SK-N-SH (cell line): ENCODE data around the gene RAB39A. TPM values are rescaled to one million over a fixed set of nuclear protein-coding genes. Genes with fewer than 3 reads are reported as not detected.

Experiments
- CTCF ChIA-PET: fragments of 300-600, 350-600 bp; formaldehyde crosslinking; extraction: SDS; loops from one replicate; lab custom pipeline; 2021; lab: Yijun Ruan, JAX
- POLR2A ChIA-PET: fragments of 350-600 bp; sonication (Branson Sonifier 250); formaldehyde crosslinking; extraction: SDS; loops from one replicate; lab custom pipeline; 2020; ENCODE audit warnings: antibody characterized with exemption, inconsistent platforms; lab: Yijun Ruan, JAX
- DNase-seq: peaks from one replicate; pipeline ENCODE4 v3.0.0; 2012
- H2AFZ ChIP-seq: fragments of 200-600 bp; sonication (generic); 2 replicates; pipeline ENCODE4 v1.8.1; 2016; ENCODE audit warnings: antibody characterized with exemption, mild to moderate bottlenecking, low read depth
- H3F3A ChIP-seq: fragments of 200-600 bp; sonication (generic); replicated peaks from 2 replicates; pipeline ENCODE3; 2016; ENCODE audit warnings: antibody characterized with exemption, mild to moderate bottlenecking; ENCODE audit not compliant: insufficient read depth
- H3K27ac ChIP-seq, 2 experiments: fragments of 200-500 bp in 1 of 2; fragments of 200-600 bp in 1 of 2; sonication (Bioruptor generic) in 1 of 2; sonication (generic), shearing (Covaris generic) in 1 of 2; 2 replicates each; pipeline versions ENCODE4 v1.5.1 to v1.6.1; 2014 to 2016; ENCODE audit warnings: low read depth in 2 of 2, inconsistent platforms in 1 of 2, low read length in 1 of 2, mild to moderate bottlenecking in 1 of 2, mixed read lengths in 1 of 2
- H3K27me3 ChIP-seq: fragments of 200-600 bp; sonication (generic), shearing (Covaris generic); 2 replicates; pipeline ENCODE4 v1.6.1; 2016; ENCODE audit warnings: mixed run types; ENCODE audit not compliant: insufficient read depth
- H3K36me3 ChIP-seq, 2 experiments: fragments of 200-500 bp in 1 of 2; fragments of 200-600 bp in 1 of 2; sonication (Bioruptor generic) in 1 of 2; sonication (generic) in 1 of 2; replicated peaks in 1 of 2; 2 replicates each; pipeline versions ENCODE3 to v1.5.1; 2014 to 2016; ENCODE audit warnings: low read length in 1 of 2, mild to moderate bottlenecking in 1 of 2; ENCODE audit not compliant: insufficient read depth in 2 of 2, control insufficient read depth in 1 of 2
- H3K4me1 ChIP-seq, 2 experiments: fragments of 200-500 bp in 1 of 2; fragments of 200-600 bp in 1 of 2; sonication (Bioruptor generic) in 1 of 2; sonication (generic), shearing (Covaris generic) in 1 of 2; 2 replicates each; pipeline versions ENCODE4 v1.5.1 to v1.6.1; 2014 to 2016; ENCODE audit warnings: low read depth in 1 of 2, low read length in 1 of 2, mixed run types in 1 of 2; ENCODE audit not compliant: insufficient read depth in 2 of 2, control insufficient read depth in 1 of 2
- H3K4me2 ChIP-seq: fragments of 200-600 bp; sonication (generic), shearing (Covaris generic); 2 replicates; pipeline ENCODE4 v1.6.1; 2017; ENCODE audit warnings: mixed run types
- H3K4me3 ChIP-seq, 2 experiments: fragments of 200-500 bp in 1 of 2; fragments of 200-600 bp in 1 of 2; sonication (Bioruptor generic) in 1 of 2; sonication (generic), shearing (Covaris generic) in 1 of 2; 2 replicates each; pipeline versions ENCODE4 v1.5.1 to v1.8.1; 2014 to 2016; ENCODE audit warnings: low read depth in 2 of 2, inconsistent platforms in 1 of 2, low read length in 1 of 2, mild to moderate bottlenecking in 1 of 2, mixed read lengths in 1 of 2, moderate library complexity in 1 of 2
- H3K79me2 ChIP-seq: fragments of 200-600 bp; sonication (generic); 2 replicates; pipeline ENCODE4 v1.8.1; 2017; ENCODE audit warnings: mild to moderate bottlenecking; ENCODE audit not compliant: insufficient read depth
- H3K9ac ChIP-seq: fragments of 200-600 bp; sonication (generic); 2 replicates; pipeline ENCODE4 v1.6.1; 2017; ENCODE audit warnings: mixed run types
- H3K9me2 ChIP-seq: fragments of 200-600 bp; sonication (generic); 2 replicates; pipeline ENCODE4 v1.6.1; 2017; ENCODE audit warnings: mixed run types
- H3K9me3 ChIP-seq: fragments of 200-600 bp; sonication (generic); 2 replicates; pipeline ENCODE4 v1.6.1; 2017; ENCODE audit warnings: mixed run types, mild to moderate bottlenecking, moderate library complexity
- H4K20me1 ChIP-seq: fragments of 200-600 bp; sonication (generic); 2 replicates; pipeline ENCODE4 v1.6.1; 2017; ENCODE audit warnings: mild to moderate bottlenecking, mixed run types; ENCODE audit not compliant: insufficient read depth
- CHD2 ChIP-seq: fragments of 150-350 bp; IDR thresholded peaks from 2 replicates; pipeline ENCODE4 v1.6.1; 2018; ENCODE audit warnings: low read length; ENCODE audit not compliant: partially characterized antibody
- ELF1 ChIP-seq: IDR thresholded peaks from 2 replicates; pipeline ENCODE4 v1.4.0; 2012
- FOSL2 ChIP-seq: IDR thresholded peaks from 2 replicates; pipeline ENCODE4 v1.4.0; 2012; ENCODE audit warnings: low read depth, mild to moderate bottlenecking, moderate library complexity, borderline replicate concordance
- FOXJ3 ChIP-seq: sonication (generic); formaldehyde crosslinking; IDR thresholded peaks from 2 replicates; pipeline ENCODE4 v1.5.1; 2020; ENCODE audit warnings: mild to moderate bottlenecking, missing genetic modification reagents
- GATA2 ChIP-seq: sonication (generic); formaldehyde crosslinking; IDR thresholded peaks from 2 replicates; pipeline ENCODE4 v1.5.0; 2020; ENCODE audit warnings: mild to moderate bottlenecking, missing genetic modification reagents
- IRF3 ChIP-seq: fragments of 150-350 bp; IDR thresholded peaks from 2 replicates; pipeline ENCODE4 v1.6.1; 2016; ENCODE audit warnings: mild to moderate bottlenecking, low read depth, low read length
- MEF2A ChIP-seq: IDR thresholded peaks from 2 replicates; pipeline ENCODE4 v1.4.0; 2012; ENCODE audit warnings: low read depth, borderline replicate concordance
- MXI1 ChIP-seq: IDR thresholded peaks from 2 replicates; pipeline ENCODE4 v1.6.1; 2012; ENCODE audit warnings: mild to moderate bottlenecking, low read depth, low read length, improper control_type of control experiment
- NFIC ChIP-seq: IDR thresholded peaks from 2 replicates; pipeline ENCODE4 v1.4.0; 2012; ENCODE audit warnings: borderline replicate concordance
- NRF1 ChIP-seq: IDR thresholded peaks from 2 replicates; pipeline ENCODE4 v1.6.1; 2012; ENCODE audit warnings: low read depth, mild to moderate bottlenecking, low read length
- POLR2AphosphoS5 ChIP-seq: IDR thresholded peaks from 2 replicates; pipeline ENCODE4 v1.6.1; 2012; ENCODE audit warnings: low read depth, low read length
- RCOR1 ChIP-seq: fragments of 150-350 bp; IDR thresholded peaks from 2 replicates; pipeline ENCODE4 v1.6.1; 2017; ENCODE audit warnings: antibody characterized with exemption, low read length
- RXRA ChIP-seq: IDR thresholded peaks from 2 replicates; pipeline ENCODE4 v1.4.0; 2012; ENCODE audit warnings: low read depth, mild to moderate bottlenecking, borderline replicate concordance
- SIN3A ChIP-seq: IDR thresholded peaks from 2 replicates; pipeline ENCODE4 v1.6.1; 2012; ENCODE audit warnings: low read depth, mild to moderate bottlenecking, low read length, moderate library complexity, borderline replicate concordance
- TAF1 ChIP-seq: IDR thresholded peaks from 2 replicates; pipeline ENCODE4 v1.6.1; 2012; ENCODE audit warnings: low read depth, mild to moderate bottlenecking, low read length, moderate library complexity, borderline replicate concordance
- TCF12 ChIP-seq: IDR thresholded peaks from 2 replicates; pipeline ENCODE4 v1.4.0; 2012
- USF1 ChIP-seq: IDR thresholded peaks from 2 replicates; pipeline ENCODE4 v1.4.0; 2012; ENCODE audit warnings: low read depth, borderline replicate concordance
- USF2 ChIP-seq: fragments of 150-350 bp; IDR thresholded peaks from 2 replicates; pipeline ENCODE4 v1.6.1; 2017; ENCODE audit warnings: antibody characterized with exemption, low read length, low read depth, borderline replicate concordance
- YY1 ChIP-seq: IDR thresholded peaks from 2 replicates; pipeline ENCODE4 v1.4.0; 2012; ENCODE audit warnings: low read depth, mild to moderate bottlenecking
- WGBS: methylation state at CpG from one replicate; pipeline ENCODE4 v1.1.6; 2017; ENCODE audit warnings: low lambda C conversion rate; 5-methylcytosine and 5-hydroxymethylcytosine counted together
- polyA plus RNA-seq, 3 experiments: library from polyadenylated mRNA; depleted of rRNA; stranded (reverse); fragments of >200 nt; gene quantifications; 2 replicates each; pipeline ENCODE4 v1.2.3, GENCODE V29; 2012
- TF ChIP-seq, protein P1 (sequence below): IDR thresholded peaks from 2 replicates; pipeline ENCODE4 v1.6.1; 2012; ENCODE audit warnings: mild to moderate bottlenecking, low read depth, low read length, moderate library complexity
- TF ChIP-seq, protein P2 (sequence below): IDR thresholded peaks from 2 replicates; pipeline ENCODE4; 2012

The RAB39A gene
- polyA plus RNA-seq, 1 of the 3 experiments (the other 2 are of a cell fraction): 0.18 TPM

DNA sequence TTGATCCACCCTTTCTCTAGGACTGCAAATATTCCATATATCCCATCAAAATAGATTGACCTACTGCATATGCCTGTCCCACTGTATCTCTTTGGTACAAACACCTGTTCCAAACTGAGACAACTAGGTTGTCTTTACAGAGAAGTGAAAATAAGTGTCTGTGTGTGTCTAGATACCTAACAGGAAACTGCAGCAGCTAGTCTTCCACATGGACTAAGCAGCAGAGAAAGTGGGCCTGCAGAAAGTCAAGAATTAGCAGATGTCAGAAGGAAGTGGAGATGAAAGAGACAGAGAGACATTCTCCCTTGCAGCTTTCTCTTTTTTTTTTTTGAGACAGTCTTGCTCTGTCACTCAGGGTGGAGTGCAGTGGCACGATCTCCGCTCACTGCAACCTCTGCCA, 3.9 kb upstream of the RAB39A start (continued):
- no peak for TF ChIP-seq SIN3A
- TF ChIP-seq FOXJ3: no peak
- no peak for TF ChIP-seq MXI1
- TF ChIP-seq USF1: no peak

DNA sequence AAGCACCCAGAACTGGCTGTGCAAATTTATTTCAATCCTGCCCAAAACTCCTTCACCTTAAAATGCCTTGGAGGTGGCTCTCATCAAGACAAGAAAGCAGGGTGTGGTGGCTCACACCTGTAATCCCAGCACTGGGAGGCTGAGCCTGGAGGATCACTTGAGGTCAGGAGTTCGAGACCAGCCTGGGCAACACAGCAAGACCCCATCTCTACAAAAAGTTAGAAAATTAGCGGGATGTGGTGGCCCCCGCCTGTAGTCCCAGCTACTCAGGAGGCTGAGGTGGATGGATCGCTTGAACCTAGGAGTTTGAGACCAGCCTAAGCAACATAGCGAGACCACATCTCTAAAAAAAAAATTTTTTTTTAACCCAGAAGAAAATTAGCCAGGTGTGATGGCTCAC, 689 bp upstream of the RAB39A start:
- ChIA-PET POLR2A (no interaction called here), CTCF (no interaction called here)
- Histone ChIP-seq H3K4me1 (peaks cover 0 to 5% of the 10 kb centered on the region in 2 experiments; a peak in 2 of 4 replicates), H3K9ac (no peak overlapping the region), H3K4me3 (peak overlapping the region; percentile 47 to 55), H3K4me2 (peak overlapping the region; percentile 96), H3K9me3 (no peaks in the 10 kb centered on the region), H3K36me3 (no peaks in the 10 kb centered on the region), H3K27ac (peak overlapping the region in 1 of 2 experiments; percentile 64; a peak in 1 of 4 replicates), H3K9me2 (no peaks in the 10 kb centered on the region), H3K79me2 (no peaks in the 10 kb centered on the region), H4K20me1 (no peaks in the 10 kb centered on the region), H3F3A (no peaks in the 10 kb centered on the region), H2AFZ (peak overlapping the region; percentile 88; the same call in 1 of the 2 replicates), H3K27me3 (peaks cover 8% of the 10 kb centered on the region; the same call in 1 of the 2 replicates)
- 47% methylated on average over 5 of the region's 5 CpGs for WGBS
- DNase-seq: no peak
- TF ChIP-seq POLR2AphosphoS5: no peak
- no peak for TF ChIP-seq CHD2
- no peak for TF ChIP-seq ELF1
- no peak for TF ChIP-seq YY1
- TF ChIP-seq, protein P1, sequence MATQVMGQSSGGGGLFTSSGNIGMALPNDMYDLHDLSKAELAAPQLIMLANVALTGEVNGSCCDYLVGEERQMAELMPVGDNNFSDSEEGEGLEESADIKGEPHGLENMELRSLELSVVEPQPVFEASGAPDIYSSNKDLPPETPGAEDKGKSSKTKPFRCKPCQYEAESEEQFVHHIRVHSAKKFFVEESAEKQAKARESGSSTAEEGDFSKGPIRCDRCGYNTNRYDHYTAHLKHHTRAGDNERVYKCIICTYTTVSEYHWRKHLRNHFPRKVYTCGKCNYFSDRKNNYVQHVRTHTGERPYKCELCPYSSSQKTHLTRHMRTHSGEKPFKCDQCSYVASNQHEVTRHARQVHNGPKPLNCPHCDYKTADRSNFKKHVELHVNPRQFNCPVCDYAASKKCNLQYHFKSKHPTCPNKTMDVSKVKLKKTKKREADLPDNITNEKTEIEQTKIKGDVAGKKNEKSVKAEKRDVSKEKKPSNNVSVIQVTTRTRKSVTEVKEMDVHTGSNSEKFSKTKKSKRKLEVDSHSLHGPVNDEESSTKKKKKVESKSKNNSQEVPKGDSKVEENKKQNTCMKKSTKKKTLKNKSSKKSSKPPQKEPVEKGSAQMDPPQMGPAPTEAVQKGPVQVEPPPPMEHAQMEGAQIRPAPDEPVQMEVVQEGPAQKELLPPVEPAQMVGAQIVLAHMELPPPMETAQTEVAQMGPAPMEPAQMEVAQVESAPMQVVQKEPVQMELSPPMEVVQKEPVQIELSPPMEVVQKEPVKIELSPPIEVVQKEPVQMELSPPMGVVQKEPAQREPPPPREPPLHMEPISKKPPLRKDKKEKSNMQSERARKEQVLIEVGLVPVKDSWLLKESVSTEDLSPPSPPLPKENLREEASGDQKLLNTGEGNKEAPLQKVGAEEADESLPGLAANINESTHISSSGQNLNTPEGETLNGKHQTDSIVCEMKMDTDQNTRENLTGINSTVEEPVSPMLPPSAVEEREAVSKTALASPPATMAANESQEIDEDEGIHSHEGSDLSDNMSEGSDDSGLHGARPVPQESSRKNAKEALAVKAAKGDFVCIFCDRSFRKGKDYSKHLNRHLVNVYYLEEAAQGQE: no peak
- TF ChIP-seq MEF2A: no peak
- TF ChIP-seq IRF3: no peak
- TF ChIP-seq NFIC: no peak
- no peak for TF ChIP-seq USF2
- TF ChIP-seq TCF12: no peak
- no peak for TF ChIP-seq FOXJ3
- TF ChIP-seq GATA2 (CRISPR knock-in tag): no peak
- TF ChIP-seq FOSL2: no peak
- no peak for TF ChIP-seq RCOR1
- TF ChIP-seq RXRA: no peak
- TF ChIP-seq, protein P2, sequence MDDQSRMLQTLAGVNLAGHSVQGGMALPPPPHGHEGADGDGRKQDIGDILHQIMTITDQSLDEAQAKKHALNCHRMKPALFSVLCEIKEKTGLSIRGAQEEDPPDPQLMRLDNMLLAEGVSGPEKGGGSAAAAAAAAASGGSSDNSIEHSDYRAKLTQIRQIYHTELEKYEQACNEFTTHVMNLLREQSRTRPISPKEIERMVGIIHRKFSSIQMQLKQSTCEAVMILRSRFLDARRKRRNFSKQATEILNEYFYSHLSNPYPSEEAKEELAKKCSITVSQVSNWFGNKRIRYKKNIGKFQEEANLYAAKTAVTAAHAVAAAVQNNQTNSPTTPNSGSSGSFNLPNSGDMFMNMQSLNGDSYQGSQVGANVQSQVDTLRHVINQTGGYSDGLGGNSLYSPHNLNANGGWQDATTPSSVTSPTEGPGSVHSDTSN: no peak
- TF ChIP-seq TAF1: no peak
- TF ChIP-seq NRF1: no peak
